ENCODE data around the gene DGLUCY. TPM values are rescaled to one million over a fixed set of nuclear protein-coding genes. Genes with fewer than 3 reads are reported as not detected.

Gene DGLUCY
- total and polyA plus RNA-seq, 2 of the 8 experiments (the other 6 are each of a cell fraction or from before 2014, with no cell fraction given), result 24.9 to 31.8 TPM

GRCh38 chr14:91113829-91114078, at the start of gene DGLUCY (continued):
- TF ChIP-seq YY1 (IDR thresholded peaks at IDR 0.05; ENCODE audit: low read depth, low read length) (no peak), SRF (IDR thresholded peaks at IDR 0.05; ENCODE audit: low read depth, low read length) (no peak), BCL11A (IDR thresholded peaks at IDR 0.05; ENCODE audit: low read depth in 2 of 2, low read length in 2 of 2) (no peak), GABPA (IDR thresholded peaks at IDR 0.05; ENCODE audit: borderline replicate concordance, insufficient read depth, low read length) (no peak), KDM1A (IDR thresholded peaks at IDR 0.05; ENCODE audit: borderline replicate concordance, low read length) (no peak), TBP (IDR thresholded peaks at IDR 0.05; ENCODE audit: low read depth, low read length) (no peak), BACH1 (IDR thresholded peaks at IDR 0.05; ENCODE audit: low read length) (no peak)
- TF ChIP-seq, protein P1, sequence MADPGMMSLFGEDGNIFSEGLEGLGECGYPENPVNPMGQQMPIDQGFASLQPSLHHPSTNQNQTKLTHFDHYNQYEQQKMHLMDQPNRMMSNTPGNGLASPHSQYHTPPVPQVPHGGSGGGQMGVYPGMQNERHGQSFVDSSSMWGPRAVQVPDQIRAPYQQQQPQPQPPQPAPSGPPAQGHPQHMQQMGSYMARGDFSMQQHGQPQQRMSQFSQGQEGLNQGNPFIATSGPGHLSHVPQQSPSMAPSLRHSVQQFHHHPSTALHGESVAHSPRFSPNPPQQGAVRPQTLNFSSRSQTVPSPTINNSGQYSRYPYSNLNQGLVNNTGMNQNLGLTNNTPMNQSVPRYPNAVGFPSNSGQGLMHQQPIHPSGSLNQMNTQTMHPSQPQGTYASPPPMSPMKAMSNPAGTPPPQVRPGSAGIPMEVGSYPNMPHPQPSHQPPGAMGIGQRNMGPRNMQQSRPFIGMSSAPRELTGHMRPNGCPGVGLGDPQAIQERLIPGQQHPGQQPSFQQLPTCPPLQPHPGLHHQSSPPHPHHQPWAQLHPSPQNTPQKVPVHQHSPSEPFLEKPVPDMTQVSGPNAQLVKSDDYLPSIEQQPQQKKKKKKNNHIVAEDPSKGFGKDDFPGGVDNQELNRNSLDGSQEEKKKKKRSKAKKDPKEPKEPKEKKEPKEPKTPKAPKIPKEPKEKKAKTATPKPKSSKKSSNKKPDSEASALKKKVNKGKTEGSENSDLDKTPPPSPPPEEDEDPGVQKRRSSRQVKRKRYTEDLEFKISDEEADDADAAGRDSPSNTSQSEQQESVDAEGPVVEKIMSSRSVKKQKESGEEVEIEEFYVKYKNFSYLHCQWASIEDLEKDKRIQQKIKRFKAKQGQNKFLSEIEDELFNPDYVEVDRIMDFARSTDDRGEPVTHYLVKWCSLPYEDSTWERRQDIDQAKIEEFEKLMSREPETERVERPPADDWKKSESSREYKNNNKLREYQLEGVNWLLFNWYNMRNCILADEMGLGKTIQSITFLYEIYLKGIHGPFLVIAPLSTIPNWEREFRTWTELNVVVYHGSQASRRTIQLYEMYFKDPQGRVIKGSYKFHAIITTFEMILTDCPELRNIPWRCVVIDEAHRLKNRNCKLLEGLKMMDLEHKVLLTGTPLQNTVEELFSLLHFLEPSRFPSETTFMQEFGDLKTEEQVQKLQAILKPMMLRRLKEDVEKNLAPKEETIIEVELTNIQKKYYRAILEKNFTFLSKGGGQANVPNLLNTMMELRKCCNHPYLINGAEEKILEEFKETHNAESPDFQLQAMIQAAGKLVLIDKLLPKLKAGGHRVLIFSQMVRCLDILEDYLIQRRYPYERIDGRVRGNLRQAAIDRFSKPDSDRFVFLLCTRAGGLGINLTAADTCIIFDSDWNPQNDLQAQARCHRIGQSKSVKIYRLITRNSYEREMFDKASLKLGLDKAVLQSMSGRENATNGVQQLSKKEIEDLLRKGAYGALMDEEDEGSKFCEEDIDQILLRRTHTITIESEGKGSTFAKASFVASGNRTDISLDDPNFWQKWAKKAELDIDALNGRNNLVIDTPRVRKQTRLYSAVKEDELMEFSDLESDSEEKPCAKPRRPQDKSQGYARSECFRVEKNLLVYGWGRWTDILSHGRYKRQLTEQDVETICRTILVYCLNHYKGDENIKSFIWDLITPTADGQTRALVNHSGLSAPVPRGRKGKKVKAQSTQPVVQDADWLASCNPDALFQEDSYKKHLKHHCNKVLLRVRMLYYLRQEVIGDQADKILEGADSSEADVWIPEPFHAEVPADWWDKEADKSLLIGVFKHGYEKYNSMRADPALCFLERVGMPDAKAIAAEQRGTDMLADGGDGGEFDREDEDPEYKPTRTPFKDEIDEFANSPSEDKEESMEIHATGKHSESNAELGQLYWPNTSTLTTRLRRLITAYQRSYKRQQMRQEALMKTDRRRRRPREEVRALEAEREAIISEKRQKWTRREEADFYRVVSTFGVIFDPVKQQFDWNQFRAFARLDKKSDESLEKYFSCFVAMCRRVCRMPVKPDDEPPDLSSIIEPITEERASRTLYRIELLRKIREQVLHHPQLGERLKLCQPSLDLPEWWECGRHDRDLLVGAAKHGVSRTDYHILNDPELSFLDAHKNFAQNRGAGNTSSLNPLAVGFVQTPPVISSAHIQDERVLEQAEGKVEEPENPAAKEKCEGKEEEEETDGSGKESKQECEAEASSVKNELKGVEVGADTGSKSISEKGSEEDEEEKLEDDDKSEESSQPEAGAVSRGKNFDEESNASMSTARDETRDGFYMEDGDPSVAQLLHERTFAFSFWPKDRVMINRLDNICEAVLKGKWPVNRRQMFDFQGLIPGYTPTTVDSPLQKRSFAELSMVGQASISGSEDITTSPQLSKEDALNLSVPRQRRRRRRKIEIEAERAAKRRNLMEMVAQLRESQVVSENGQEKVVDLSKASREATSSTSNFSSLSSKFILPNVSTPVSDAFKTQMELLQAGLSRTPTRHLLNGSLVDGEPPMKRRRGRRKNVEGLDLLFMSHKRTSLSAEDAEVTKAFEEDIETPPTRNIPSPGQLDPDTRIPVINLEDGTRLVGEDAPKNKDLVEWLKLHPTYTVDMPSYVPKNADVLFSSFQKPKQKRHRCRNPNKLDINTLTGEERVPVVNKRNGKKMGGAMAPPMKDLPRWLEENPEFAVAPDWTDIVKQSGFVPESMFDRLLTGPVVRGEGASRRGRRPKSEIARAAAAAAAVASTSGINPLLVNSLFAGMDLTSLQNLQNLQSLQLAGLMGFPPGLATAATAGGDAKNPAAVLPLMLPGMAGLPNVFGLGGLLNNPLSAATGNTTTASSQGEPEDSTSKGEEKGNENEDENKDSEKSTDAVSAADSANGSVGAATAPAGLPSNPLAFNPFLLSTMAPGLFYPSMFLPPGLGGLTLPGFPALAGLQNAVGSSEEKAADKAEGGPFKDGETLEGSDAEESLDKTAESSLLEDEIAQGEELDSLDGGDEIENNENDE (IDR thresholded peaks at IDR 0.05; ENCODE audit: insufficient replicate concordance, low read length), result no peak
